Right lobe of liver (tissue), 6 donors: ENCODE data around the gene CCDC197. TPM values are rescaled to one million over a fixed set of nuclear protein-coding genes. Genes with fewer than 3 reads are reported as not detected.

ENCODE experiments used
- ATAC-seq, 4 donors: fragments of 200-7000 bp; cut with Tn5 transposase; one replicate each; pipeline ENCODE4 v1.9.1; 2020; ENCODE audit warnings: mild to moderate bottlenecking in 4 of 4, moderate library complexity in 4 of 4
- DNase-seq, 3 donors: peaks; one replicate each; pipeline ENCODE4 v3.0.0-alpha.2; 2020
- H3K27ac ChIP-seq, 3 donors: fragments of 200-600 bp; one replicate each; pipeline ENCODE4 v1.8.0; 2022
- H3K27me3 ChIP-seq, 2 donors: fragments of 200-600 bp; one replicate each; pipeline ENCODE4 v1.8.0; 2022
- H3K36me3 ChIP-seq, 4 donors: fragments of 200-600 bp; sonication (generic) in 1 of 4; one replicate each; pipeline versions ENCODE4 v1.5.1 to v1.8.0; 2017 to 2022; ENCODE audit warnings: control low read depth in 1 of 4
- H3K4me1 ChIP-seq, 4 donors: fragments of 200-600 bp; sonication (generic) in 1 of 4; one replicate each; pipeline versions ENCODE4 v1.5.1 to v1.8.0; 2017 to 2022; ENCODE audit warnings: control low read depth in 1 of 4
- H3K4me3 ChIP-seq, 3 donors: fragments of 200-600 bp; one replicate each; pipeline ENCODE4 v1.8.0; 2022
- H3K9me3 ChIP-seq, 4 donors: fragments of 200-600 bp; sonication (generic) in 1 of 4; one replicate each; pipeline versions ENCODE4 v1.5.1 to v1.8.0; 2017 to 2022; ENCODE audit warnings: control low read depth in 1 of 4
- CTCF ChIP-seq, 4 donors: fragments of 200-600 bp in 3 of 4; fragments of 450-650 bp in 1 of 4; IDR thresholded peaks; one replicate each; pipeline versions ENCODE4 v1.5.1 to v1.8.0; 2016 to 2022; ENCODE audit warnings: antibody characterized with exemption in 4 of 4, mild to moderate bottlenecking in 2 of 4
- POLR2A ChIP-seq: fragments of 450-650 bp; IDR thresholded peaks from one replicate; pipeline ENCODE4 v1.6.1; 2017; ENCODE audit warnings: antibody characterized with exemption, mild to moderate bottlenecking
- WGBS: methylation state at CpG from one replicate; pipeline ENCODE4 v1.1.6; 2018; ENCODE audit warnings: low coverage, low lambda C conversion rate; ENCODE audit not compliant: insufficient coverage; ENCODE audit errors: missing lambda C conversion rate; 5-methylcytosine and 5-hydroxymethylcytosine counted together
- intact Hi-C, 2 donors: fragments of 100-400 bp; cut with DNase I; formaldehyde crosslinking; loops; one replicate each; pipeline versions ENCODE4 v1.11.2 to v1.14.1; 2022
- total RNA-seq, 6 experiments: library from RNA; depleted of rRNA in 2 of 6; stranded (reverse); fragments of >200 nt in 2 of 6; fragmentation: NEBNext Ultra II Directional in 3 of 6; extraction: Animal tissue kit (Norgen Biotek cat#: 25700) in 3 of 6; gene quantifications; one replicate each; pipeline versions ENCODE4 v1.1.0 to v1.2.4, GENCODE V29; 2016 to 2023
- donor health status: DM: no; HTN: yes; CAD: no.
- donor health status: DM: no; HTN: no; CAD: no.
- donor health status: DM: no; HTN: no; CAD: no.
- donor health status: DM: no; HTN: yes; CAD: no.
- donor health status: DM: no; HTN: yes; CAD: no.

Gene CCDC197
- total RNA-seq, 6 experiments from 2014 or later = not detected

DNA sequence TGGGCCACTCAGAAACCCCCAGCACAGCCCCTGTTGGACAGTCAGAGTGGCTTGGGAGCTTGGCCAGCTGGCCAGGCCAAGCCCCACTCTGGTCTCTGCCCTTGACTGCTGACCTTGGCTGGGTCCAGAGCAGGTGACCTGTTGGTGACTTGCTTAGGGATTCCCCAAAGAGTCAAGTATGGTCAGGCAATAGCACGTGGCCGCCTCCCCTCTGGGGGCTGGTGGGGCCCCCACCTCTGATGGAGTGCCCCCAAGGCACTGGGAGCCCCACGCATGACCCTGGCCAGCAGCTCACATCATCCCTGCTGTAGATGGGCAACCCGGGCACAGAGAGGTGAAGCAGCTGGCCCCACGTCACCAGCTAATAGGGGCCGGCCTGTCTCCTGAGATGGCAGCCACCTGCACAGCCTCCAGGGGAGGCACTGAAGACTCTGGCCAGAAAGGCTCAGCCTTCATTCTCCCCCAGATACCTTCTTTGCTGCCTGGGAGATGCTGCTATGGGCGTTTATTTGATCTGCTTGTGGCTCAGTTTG, 1.8 kb downstream of the CCDC197 start:
- DNase-seq (no peak), ATAC-seq (no peak)
- TF ChIP-seq CTCF (IDR thresholded peaks at IDR 0.05) (no peak), POLR2A (no peak)
- 20% methylated on average over 1 of the region's 7 CpGs for WGBS
- Histone ChIP-seq H3K4me3 (no peak overlapping the region), H3K4me1 (no peaks in the 10 kb centered on the region), H3K9me3 (no peaks in the 10 kb centered on the region), H3K27ac (no peak overlapping the region), H3K36me3 (no peaks in the 10 kb centered on the region), H3K27me3 (no peaks in the 10 kb centered on the region)
- intact Hi-C loops = loop anchor here in 1 of 2 donors (10.0 kb wide), 1 partner anchor 54 kb away; no protein-coding TSS in a partner anchor

DNA sequence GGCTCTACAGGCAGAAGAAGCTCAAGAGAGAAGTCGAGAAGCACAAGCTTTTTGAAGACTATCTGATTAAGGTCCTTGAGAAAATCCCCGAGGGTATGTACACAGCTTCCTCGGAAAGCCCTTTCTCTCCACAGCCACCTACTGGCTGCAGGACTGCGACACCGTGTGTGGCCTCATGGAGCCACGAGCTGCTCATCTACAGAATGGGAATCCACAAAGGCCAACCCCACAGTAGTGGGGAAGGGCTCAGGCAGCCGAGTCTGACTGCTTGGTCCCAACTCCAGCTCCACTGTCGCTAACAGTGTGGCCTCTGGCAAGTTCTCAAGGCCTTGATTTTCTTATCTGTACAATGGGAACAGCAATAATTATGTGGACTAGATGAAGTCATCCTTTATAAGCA, 2.5 kb downstream of the CCDC197 start:
- H3K9me3 ChIP-seq = no peaks in the 10 kb centered on the region
- no peak overlapping the region for H3K4me3 ChIP-seq
- no peaks in the 10 kb centered on the region for H3K36me3 ChIP-seq
- intact Hi-C loops = loop anchor here in 1 of 2 donors (10.0 kb wide), 1 partner anchor 55 kb away; no protein-coding TSS in a partner anchor
- no peak for TF ChIP-seq POLR2A
- no peak for TF ChIP-seq CTCF (IDR thresholded peaks at IDR 0.05)
- DNase-seq (no peak), ATAC-seq (no peak)
- H3K4me1 ChIP-seq = no peaks in the 10 kb centered on the region
- H3K27me3 ChIP-seq = no peaks in the 10 kb centered on the region
- no peak overlapping the region for H3K27ac ChIP-seq
- WGBS = 61% methylated on average over 3 of the region's 8 CpGs

GRCh38 chr14:94000267-94000666, 3.2 kb downstream of the CCDC197 start:
- DNase-seq = no peak
- ATAC-seq = no peak
- no peaks in the 10 kb centered on the region for H3K27me3 ChIP-seq
- 74% methylated on average over 3 of the region's 6 CpGs for WGBS
- no peak overlapping the region for H3K4me3 ChIP-seq
- no peaks in the 10 kb centered on the region for H3K36me3 ChIP-seq
- intact Hi-C loops = no loop called here
- H3K9me3 ChIP-seq = no peaks in the 10 kb centered on the region
- no peak overlapping the region for H3K27ac ChIP-seq
- H3K4me1 ChIP-seq = no peaks in the 10 kb centered on the region
- no peak for TF ChIP-seq POLR2A
- no peak for TF ChIP-seq CTCF (IDR thresholded peaks at IDR 0.05)

DNA sequence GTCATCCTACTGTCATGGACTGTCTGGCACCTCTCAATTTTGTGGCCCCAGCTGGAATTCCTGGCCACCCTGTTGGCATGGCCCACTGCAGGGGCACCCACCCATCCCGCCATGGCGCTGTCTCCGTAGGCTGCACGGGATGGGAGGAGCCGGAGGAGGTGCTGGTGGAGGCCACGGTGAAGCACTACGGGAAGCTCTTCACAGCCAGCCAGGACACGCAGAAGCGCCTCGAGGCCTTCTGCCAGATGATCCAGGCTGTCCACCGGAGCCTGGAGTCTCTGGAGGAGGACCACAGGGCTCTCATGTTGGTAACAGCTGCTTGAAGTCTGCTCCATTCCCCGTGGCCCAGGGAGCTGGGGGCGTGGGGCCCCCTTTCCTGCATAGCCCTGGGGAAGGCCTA, 3.9 kb downstream of the CCDC197 start:
- no peak overlapping the region for H3K4me3 ChIP-seq
- H3K4me1 ChIP-seq = no peaks in the 10 kb centered on the region
- ATAC-seq (no peak), DNase-seq (no peak)
- no CpG with 5 or more reads among the region's 13 CpGs for WGBS
- no peak overlapping the region for H3K27ac ChIP-seq
- intact Hi-C loops = no loop called here
- no peaks in the 10 kb centered on the region for H3K9me3 ChIP-seq
- H3K36me3 ChIP-seq = no peaks in the 10 kb centered on the region
- H3K27me3 ChIP-seq = no peaks in the 10 kb centered on the region
- TF ChIP-seq POLR2A = no peak
- no peak for TF ChIP-seq CTCF (IDR thresholded peaks at IDR 0.05)
